SK-MEL-5 (cell line): ENCODE measurements around the gene ADIG. TPM values are rescaled to one million over a fixed set of nuclear protein-coding genes. Genes with fewer than 3 reads are reported as not detected.

Source experiments
- DNase-seq: peaks from one replicate; pipeline ENCODE4 v3.0.0-alpha.2; 2016; ENCODE audit warnings: low read depth, low spot score
- in situ Hi-C: cut with HindIII; loops from 2 replicates; pipeline ENCODE4 v1.10.0; 2016; ENCODE audit warnings: low sequenced_read_pairs, high pct_unique_total_duplicates, low pct_unique_long_range_greater_than_20kb
- total RNA-seq: library from RNA; depleted of rRNA; stranded (reverse); fragments of >200 nt; shearing (Covaris generic); gene quantifications from 2 replicates; pipeline ENCODE4 v1.2.3, GENCODE V29; 2014

The ADIG gene
- total RNA-seq, 1 experiment from 2014 or later: not detected

GRCh38 chr20:38564680-38565079 lies 16.3 kb upstream of the ADIG start:
- in situ Hi-C loops: no loop called here
- DNase-seq: no peak

DNA sequence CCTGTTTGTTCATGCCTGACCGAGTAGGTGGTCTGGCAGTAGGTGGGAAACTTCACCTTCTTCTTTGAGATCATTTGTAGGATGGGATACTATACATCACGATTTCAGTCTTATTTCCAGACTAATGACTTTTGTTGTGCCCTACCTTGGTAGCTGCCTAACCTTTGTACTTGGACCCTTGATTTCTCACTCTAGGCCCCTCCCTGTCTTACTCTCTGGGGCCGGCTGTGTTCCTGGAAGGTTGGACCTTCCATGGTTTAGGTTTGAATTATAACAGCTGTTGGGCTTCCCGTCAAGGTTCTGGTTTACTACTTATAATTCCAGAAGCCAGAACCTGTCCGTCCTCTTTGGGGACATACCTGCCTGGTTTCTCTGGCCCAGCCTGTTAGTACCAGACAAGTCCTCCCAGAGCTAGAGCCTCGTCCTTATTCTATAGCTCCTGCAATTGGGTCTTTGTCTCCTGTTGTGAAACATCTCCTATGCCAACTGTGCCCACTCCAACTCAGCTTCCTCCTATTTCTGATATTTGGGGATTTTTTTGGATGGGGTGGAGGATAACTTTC lies 14.9 kb upstream of the ADIG start:
- no peak for DNase-seq
- in situ Hi-C loops: no loop called here

- no peak for DNase-seq
- in situ Hi-C loops: no loop called here
These were observed 11.1 kb upstream of the ADIG start for GRCh38 chr20:38569747-38570525.

DNA sequence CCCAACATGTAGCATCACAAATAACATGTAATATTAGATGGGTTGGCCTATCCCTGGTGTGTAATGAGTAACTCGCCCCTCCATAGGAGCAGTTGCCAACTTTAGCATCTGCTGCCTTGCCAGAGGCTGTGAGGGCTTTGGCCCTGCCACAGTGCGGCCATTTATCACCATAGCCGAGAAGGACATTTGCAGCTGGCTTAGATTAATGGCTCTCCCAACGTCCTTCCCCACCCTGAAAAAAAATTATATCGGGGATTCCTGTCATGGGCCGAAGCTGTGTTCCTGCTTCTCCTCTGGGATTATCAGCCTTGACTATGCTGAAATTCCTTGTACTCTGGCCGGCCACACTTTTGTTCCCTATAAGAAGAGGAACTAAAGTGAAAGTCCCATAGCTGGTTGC lies 7.6 kb upstream of the ADIG start:
- in situ Hi-C loops: no loop called here
- no peak for DNase-seq

DNA sequence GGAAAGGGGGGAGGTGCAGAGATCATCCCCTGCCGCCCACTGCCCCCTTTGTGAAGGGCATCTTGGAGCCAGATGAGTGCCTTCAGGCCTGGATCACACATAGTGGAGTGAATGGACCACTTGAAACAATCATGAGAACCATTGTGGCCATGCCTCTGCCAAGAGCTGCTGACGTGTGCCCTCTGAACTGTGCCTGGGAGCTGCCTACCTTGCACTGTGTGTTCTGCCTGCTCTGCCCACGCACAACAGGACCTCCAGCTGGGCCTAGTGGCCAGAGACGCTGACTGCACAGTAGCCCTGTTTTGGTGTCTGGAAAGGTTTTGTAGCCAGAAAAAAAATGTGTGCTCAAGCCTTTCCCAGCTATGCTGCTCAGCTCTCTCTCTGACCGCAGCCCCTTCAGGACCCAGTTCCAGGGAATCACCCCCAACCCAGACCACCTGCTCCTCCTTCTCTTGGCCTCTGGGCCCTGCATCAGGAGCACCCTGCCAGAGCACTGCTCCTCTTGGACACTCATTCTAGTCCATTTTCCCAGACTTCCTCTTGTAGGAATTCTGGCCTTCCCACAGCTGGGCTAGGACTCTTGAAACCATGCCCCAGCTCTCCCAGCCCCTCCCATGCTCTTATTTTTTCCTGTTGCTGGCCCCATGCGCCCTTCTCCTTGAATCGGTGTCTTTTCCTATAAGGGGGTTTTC lies 1.6 kb upstream of the ADIG start:
- DNase-seq: peak; percentile 22
- in situ Hi-C loops: no loop called here

DNA sequence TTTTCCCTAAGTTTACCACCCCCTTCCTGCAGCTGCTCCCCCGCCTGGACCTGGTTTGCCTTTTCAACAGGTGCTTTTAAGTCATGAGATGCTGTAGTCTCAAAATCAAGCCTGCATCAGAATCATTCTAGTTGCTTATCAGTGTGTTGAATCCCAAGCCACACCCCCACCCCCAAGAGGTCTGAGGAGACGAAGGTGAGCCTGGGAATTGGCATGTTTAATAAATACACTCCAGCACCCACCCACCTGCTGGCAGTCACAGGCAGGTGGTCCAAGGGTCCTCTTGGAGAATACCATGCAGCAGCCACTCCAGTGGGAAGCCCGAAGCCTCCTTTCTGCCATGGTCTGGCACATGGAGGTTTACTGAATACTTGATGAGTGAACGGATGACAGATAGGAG lies 1.1 kb upstream of the ADIG start:
- DNase-seq: no peak
- in situ Hi-C loops: no loop called here

- in situ Hi-C loops: no loop called here
- DNase-seq: no peak
These were observed 897 bp downstream of the ADIG start for GRCh38 chr20:38581830-38582358.

- no peak for DNase-seq
- in situ Hi-C loops: no loop called here
These were observed 2.3 kb downstream of the ADIG start for GRCh38 chr20:38583306-38583705.

GRCh38 chr20:38584099-38584763 lies 3.2 kb downstream of the ADIG start:
- in situ Hi-C loops: no loop called here
- no peak for DNase-seq

DNA sequence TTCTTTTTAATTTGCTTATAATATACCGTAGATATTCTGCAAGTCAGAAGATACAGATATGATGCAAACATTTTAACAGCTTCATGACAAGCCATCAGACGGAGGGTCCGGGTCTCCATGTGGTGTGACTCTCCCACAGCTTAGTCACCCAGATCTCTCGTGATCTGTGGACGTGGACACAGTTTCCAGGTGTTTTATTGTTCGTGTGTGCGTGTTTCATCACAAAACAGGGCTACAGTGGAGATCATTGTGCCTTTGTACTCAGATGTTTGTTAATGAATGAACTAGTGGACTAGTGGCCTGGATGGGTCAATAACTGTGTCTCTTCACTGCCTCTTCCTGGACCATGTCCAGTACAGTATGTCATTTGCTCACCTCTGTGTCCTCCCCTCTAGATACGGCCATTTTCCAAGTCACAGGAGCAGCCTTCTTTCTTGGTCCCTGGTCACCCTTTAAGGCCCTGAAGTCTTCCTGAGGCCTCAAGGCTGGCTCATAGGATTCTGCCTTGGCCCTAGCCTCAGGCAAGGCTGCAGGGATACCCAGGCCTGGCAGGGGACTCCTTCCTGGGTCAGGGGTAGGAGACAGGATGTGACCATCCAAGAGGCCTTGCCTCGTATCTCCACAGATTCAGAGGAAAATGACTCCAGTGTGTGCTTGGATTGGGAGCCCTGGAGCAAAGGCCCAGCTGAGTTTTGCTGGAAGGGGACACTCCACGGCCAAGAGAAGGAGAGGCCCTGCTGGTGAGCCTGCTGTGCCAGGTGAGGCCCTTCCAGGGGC lies 4.6 kb downstream of the ADIG start:
- in situ Hi-C loops: no loop called here
- DNase-seq: no peak

- DNase-seq: no peak
- in situ Hi-C loops: no loop called here
These were observed 5.2 kb downstream of the ADIG start for GRCh38 chr20:38586181-38586525.

GRCh38 chr20:38588303-38588702 lies 7.3 kb downstream of the ADIG start:
- in situ Hi-C loops: no loop called here

GRCh38 chr20:38589351-38589750 lies 8.4 kb downstream of the ADIG start:
- no peak for DNase-seq
- in situ Hi-C loops: no loop called here

More at GRCh38 chr20:38588303-38588702, 7.3 kb downstream of the ADIG start:
- no peak for DNase-seq

DNA sequence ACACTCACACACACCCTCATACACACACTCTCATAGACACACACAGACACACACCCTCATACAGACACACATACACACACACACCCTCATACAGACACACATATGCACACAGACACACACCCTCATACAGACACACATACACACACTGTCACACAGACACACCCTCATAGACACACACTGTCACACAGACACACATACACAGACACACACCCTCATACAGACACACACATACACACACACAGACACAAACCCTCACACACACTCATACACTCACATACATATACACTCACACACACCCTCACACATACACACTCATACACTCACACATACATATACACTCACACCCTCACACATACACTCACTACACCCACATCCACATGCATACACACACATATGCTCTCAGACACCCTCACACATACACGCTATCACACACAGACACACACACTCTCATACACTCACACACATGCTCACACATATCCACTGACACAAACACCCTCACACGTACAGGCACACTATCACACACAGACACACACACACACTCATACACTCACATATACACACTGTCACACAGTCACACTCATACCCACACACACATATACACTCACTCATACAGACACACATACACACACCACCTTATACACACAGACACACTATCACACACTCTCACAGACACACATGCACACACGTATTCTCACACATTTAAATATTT lies 9.1 kb downstream of the ADIG start:
- in situ Hi-C loops: no loop called here
- no peak for DNase-seq

- no peak for DNase-seq
These were observed 9.9 kb downstream of the ADIG start for GRCh38 chr20:38590676-38591473.

More at GRCh38 chr20:38590676-38591473, 9.9 kb downstream of the ADIG start:
- in situ Hi-C loops: no loop called here
